NOMO-1 treated with dmso at 0.1 percent for 144 hours (cell line): Measurements from ENCODE around the gene SPDYC.
"Not testable (repeated sequence)": the region's sequence is repeated elsewhere in the genome, so short reads cannot be mapped to it uniquely, and the experiment has no call there.

Experiments used
- DNase-seq: peaks from one replicate; lab custom pipeline; 2025; ENCODE audit not compliant: unreplicated experiment; lab: John Stamatoyannopoulos, UW

SPDYC gene

DNA sequence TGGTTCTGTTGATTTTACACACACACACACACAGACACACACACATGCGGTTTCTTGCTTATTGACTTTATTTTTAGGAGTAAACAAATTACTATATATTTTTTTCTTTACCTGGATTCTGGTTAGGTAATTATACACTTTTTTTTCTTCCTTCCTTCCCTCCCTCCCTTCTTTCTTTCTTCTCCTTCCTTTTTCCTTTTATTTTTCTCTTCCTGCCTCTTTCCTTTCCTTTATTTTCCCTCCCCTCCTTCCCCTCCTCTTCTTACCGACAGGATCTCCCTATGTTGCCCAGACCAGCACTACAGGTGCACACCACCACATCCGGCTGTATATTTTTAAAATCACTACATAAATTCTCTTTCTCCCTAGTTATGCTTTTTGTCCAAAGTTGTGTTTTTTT lies 3.1 kb upstream of the SPDYC start:
- DNase-seq: no peak

DNA sequence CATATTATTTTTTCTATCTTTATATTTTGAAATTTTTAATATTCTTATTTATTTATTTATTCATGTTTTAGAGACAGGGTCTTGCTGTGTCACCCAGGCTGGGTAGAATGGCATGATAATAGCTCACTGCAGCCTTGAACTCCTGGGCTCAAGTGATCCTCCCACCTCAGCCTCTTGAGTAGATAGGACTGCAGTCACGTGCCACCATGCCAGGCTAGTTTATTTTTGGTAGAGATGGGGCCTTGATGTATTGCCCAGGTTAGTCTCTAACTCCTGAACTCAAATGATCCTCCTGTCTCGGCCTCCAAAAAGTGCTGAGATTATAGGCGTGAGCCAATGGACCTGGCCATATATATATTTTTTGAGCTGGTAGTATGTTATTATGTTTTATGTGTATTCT lies 2.4 kb upstream of the SPDYC start:
- no peak for DNase-seq

DNA sequence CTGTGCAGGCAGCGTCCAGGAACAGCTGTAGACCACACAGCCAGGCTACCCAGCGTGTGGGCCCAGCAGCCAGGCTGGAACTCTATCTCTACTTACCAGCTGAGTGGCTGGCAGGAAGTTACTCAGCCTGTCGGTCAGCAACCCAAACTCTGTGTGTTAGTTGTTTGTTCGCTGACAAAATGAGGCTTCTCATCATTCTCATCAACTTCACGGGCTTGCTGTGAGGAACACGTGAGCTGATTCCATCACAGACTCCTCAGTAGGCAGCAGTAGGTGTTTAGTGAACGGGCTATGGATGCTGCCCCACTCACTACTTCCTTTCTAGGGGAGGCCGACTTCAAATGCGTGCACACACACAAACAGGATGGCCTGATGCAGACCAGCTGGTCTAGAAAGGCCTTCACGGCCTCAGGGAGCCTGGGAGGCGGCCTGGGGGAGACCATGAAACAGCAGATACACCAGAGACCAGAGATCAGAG lies 830 bp upstream of the SPDYC start:
- no peak for DNase-seq

GRCh38 chr11:65172600-65172999 lies 2.6 kb downstream of the SPDYC start:
- DNase-seq: no peak

GRCh38 chr11:65174571-65175010 lies 4.6 kb downstream of the SPDYC start:
- DNase-seq: not testable (repeated sequence)

DNA sequence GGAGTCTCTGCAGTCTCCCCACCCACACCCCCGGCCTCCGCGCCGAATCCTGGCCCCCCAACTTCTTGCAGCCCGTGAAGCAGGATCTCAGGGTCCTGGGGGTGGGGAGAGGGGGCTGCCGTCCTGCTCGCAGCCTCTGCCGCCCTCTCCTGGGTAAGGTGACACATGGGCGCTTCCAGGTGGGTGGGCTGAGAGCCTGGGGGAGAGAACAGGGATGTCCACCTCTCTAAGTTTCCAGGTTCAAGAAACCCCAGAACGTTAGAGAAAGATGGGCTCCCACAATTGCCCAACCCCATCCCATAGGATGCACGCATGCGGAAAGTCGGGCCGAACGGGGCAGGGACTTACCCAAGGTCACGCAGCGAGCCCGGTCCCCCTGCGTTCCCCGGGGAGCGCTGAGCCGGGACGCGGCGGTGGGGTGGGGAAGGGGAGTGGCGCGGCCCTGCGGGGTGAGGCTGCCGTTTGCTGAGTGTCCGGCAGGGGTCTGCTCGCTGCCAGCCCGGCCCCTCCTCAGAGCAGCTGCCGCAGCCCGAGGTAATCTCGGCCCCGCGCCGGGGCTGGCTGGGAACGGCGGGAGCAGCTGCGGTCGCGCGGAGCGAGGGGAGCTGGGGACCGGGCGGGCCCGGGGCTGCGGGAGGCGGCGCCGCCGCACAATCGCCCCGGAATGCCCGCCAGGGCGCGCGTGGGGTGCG lies 11.0 kb downstream of the SPDYC start:
- peak; percentile 15 for DNase-seq

DNA sequence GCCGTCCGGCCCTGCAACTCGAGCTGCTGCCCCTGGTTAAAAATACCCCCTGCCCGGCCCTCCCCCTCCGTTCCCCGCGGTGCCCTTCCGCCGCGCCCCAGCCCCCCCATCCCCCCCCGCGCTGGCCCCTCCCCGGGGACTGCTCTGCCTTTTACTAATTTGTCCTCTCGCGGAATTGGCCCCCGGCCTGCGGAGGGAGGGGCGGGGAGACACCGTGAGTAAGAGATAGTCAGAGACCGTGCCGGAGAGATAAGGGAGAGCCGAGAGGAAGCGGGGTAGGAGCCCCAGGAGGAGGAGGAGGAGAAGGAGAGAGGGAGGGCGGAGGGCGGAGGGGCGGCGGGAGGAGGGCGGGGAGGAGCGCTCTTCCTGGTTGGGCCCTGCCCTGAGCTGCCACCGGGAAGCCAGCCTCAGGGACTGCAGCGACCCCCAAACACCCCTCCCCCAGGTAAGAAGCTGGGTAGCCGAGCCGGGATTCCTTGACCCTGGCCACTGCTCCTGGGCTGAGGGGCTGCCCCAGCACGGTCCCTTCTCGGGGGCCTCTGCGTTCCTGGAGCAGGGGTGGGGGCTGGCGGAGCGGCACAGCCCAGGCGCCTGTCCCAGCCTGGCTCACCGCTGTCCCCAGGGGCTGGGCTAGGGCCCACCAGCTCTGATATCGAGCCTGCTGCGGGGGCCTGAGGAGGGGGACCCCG lies 11.7 kb downstream of the SPDYC start, which contains the start of gene CAPN1:
Gene CAPN1, plus strand, starts transcription at position 360 of the 689 bp plus-strand sequence. CDS start 774 bp downstream, outside the sequence.
- DNase-seq: peak; percentile 89

DNA sequence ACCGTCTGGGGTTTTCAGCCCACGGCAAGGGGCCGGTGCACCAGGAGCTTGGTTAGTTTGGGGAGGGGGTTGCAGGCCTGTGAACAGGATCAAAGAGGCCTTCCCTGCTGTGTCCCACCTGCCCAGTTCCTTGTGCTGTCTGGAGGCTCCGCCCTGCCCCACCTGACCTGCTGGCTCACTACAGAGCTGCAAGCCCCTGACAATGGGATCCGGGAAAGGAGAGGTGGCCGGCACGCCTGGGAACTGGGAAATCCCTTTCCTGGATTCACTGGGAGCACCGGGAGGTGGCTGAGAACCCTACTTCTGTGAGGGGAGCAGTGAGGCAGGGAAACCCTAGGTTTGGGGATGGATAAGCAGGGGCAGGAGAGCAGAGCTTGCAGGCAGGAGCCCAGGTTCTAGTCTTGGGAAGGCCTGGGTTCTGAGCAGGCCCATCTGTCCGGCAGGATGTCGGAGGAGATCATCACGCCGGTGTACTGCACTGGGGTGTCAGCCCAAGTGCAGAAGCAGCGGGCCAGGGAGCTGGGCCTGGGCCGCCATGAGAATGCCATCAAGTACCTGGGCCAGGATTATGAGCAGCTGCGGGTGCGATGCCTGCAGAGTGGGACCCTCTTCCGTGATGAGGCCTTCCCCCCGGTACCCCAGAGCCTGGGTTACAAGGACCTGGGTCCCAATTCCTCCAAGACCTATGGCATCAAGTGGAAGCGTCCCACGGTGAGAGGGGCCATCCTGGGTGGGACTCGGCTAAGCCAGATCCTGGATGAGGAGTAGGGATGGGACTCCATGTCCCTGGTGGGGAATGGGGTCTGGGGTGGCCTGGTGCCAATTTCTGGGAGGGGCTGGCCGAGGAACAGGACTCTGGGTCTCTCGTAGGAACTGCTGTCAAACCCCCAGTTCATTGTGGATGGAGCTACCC lies 12.5 kb downstream of the SPDYC start:
- no peak for DNase-seq

GRCh38 chr11:65183201-65183891 lies 13.3 kb downstream of the SPDYC start:
- no peak for DNase-seq

GRCh38 chr11:65184146-65184545 lies 14.1 kb downstream of the SPDYC start:
- DNase-seq: no peak

DNA sequence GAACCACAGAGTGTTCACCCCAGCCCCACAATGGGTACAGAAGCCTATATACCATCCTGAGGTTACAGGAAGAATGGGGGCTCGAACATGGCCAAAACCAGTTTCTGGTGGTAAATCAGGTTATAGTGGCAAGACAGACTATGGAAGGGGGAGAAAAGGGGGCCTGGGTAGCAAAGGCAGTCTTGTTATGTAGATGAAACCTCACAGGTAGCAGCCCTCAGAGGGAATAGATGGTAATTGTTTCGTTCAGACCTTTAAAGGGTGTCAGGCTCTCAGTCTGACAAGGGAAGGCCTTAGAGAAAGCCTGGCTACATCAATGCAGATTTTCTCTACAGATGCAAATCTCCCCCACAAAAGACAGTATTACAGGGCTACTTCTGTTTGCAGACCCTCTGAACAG lies 15.1 kb downstream of the SPDYC start:
- DNase-seq: no peak

- no peak for DNase-seq
These were observed 15.9 kb downstream of the SPDYC start for GRCh38 chr11:65185869-65186341.

- DNase-seq: no peak
These were observed 16.7 kb downstream of the SPDYC start for GRCh38 chr11:65186701-65187100.

DNA sequence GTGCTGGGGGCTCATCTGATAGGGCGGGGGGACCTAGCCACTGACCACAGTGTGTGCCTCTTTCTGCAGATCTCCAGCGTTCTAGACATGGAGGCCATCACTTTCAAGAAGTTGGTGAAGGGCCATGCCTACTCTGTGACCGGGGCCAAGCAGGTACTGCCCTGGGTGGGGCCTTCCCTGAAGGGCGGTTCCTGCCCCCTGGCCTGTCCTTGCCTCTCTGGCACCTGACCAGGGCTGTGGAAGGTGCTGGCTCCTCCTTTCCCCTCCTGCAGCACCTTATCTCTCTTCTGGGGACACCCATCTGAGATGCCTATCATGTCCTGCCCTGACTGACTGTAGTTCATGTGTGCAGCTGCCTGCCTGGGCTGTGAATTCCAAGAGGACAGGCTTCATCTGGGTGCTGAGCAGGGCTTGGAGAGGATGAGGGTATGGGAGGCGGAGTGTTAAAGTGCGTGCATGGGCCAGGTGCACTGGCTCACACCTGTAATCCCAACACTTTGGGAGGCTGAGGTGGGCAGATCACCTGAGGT lies 17.2 kb downstream of the SPDYC start:
- DNase-seq: no peak

DNA sequence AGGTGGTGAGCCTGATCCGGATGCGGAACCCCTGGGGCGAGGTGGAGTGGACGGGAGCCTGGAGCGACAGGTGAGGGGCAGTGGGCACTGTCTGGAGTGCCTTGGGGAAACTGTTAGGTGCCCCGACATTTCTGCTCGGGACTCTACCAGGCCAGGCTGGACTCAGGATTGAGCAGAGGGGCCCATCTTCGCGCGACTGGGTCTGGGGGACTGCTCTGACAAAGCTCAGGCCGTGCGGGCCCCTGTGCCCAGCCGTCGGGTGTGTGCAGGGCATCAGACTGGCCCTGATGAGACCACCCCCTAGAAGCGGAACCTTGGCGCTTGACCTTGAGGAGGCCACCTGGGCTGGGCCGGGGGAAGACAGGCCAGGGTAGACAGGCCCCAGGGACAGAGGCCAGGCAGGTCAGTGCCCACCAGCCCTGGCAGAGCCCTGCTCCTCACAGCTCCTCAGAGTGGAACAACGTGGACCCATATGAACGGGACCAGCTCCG lies 18.0 kb downstream of the SPDYC start:
- no peak for DNase-seq

DNA sequence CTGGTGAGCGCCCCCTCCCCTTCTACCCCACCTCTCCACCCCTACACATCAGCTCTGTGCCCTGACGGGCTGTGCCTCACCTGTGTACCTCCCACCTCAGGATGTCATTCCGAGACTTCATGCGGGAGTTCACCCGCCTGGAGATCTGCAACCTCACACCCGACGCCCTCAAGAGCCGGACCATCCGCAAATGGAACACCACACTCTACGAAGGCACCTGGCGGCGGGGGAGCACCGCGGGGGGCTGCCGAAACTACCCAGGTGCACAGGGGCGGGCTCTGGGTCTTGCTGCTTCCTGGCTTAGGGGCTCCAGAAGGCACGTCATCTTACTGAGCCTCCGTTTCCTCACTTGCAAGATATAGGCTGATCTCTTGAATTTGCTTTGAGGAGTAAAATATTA lies 18.5 kb downstream of the SPDYC start:
- no peak for DNase-seq

DNA sequence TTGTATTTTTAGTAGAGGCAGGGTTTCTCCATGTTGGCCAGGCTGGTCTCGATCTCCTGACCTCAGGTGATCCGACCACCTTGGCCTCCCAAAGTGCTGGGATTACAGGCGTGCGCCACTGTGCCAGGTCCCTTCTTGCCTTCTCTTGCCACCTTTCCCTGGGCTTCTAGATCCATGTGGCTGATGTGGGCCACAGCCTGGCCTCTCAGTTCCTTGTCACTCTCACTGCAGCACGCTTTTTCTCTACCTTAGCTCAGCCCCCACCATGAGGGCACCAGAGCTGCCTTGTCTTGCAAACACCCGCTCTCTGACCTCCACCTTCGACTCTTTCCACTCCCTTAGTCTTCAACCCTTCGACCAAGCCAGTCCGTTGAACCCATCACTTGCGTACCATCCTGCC lies 19.2 kb downstream of the SPDYC start:
- no peak for DNase-seq

DNA sequence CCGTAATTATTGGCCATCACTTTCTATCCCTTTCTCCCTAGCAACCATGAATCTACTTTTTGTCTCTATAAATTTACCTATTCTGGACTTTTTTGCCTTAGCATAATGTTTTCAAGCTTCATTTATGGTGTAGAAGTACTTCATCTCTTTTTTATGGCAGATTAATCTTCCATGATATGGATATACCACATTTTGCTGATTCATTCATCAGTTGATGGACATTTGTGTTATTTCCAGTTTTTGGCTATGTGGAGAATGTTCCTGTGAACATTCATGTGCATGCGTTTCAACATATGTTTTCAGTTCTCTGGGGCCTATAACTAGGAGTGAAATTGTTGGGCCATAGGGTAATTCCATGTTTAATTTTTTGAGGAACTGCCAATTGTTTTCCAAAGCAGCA lies 24.5 kb downstream of the SPDYC start:
- no peak for DNase-seq

- DNase-seq: no peak
These were observed 34.1 kb downstream of the SPDYC start for GRCh38 chr11:65204143-65204542.
